ENCODE measurements around the gene DNAJC7. TPM values are rescaled to one million over a fixed set of nuclear protein-coding genes. Genes with fewer than 3 reads are reported as not detected.
"Not testable (repeated sequence)": the region's sequence is repeated elsewhere in the genome, so short reads cannot be mapped to it uniquely, and the experiment has no call there.

DNAJC7 gene
- total RNA-seq, 3 donors from 2014 or later = 80.6 to 108 (median 86.7) TPM

GRCh38 chr17:41937970-41938954 is 79.0 kb downstream of the DNAJC7 start:
- intact Hi-C loops (cut with DNase I, micrococcal nuclease) = no loop called here

GRCh38 chr17:41935641-41936040 is 81.6 kb downstream of the DNAJC7 start:
- DNase-seq (no peak), ATAC-seq (no peak)

More at GRCh38 chr17:41937970-41938954, 79.0 kb downstream of the DNAJC7 start:
- no peak for TF ChIP-seq CTCF (IDR thresholded peaks at IDR 0.05)
- no peak overlapping the region for H3K4me3 ChIP-seq
- no peak for ATAC-seq
- H3K4me1 ChIP-seq (ENCODE audit: low read depth) = no peaks in the 10 kb centered on the region
- H3K9me3 ChIP-seq = no peaks in the 10 kb centered on the region
- no peaks in the 10 kb centered on the region for H3K36me3 ChIP-seq (ENCODE audit: low read depth)
- DNase-seq = no peak

GRCh38 chr17:41932816-41933389 is 84.3 kb downstream of the DNAJC7 start:
- DNase-seq = no peak
- Histone ChIP-seq H3K4me1 (ENCODE audit: low read depth) (peaks cover 11% of the 10 kb centered on the region), H3K9me3 (no peaks in the 10 kb centered on the region), H3K4me3 (no peak overlapping the region), H3K36me3 (ENCODE audit: low read depth) (no peaks in the 10 kb centered on the region)
- intact Hi-C loops (cut with DNase I, micrococcal nuclease) = no loop called here
- TF ChIP-seq CTCF (IDR thresholded peaks at IDR 0.05) = no peak
- ATAC-seq = no peak

More at GRCh38 chr17:41935641-41936040, 81.6 kb downstream of the DNAJC7 start:
- H3K9me3 ChIP-seq = no peaks in the 10 kb centered on the region
- intact Hi-C loops (cut with DNase I, micrococcal nuclease) = no loop called here
- no peak for TF ChIP-seq CTCF (IDR thresholded peaks at IDR 0.05)
- H3K36me3 ChIP-seq (ENCODE audit: low read depth) = no peaks in the 10 kb centered on the region
- H3K4me3 ChIP-seq = no peak overlapping the region
- no peaks in the 10 kb centered on the region for H3K4me1 ChIP-seq (ENCODE audit: low read depth)

GRCh38 chr17:41931715-41932114 is 85.5 kb downstream of the DNAJC7 start:
- H3K4me1 ChIP-seq (ENCODE audit: low read depth) = peaks cover 11% of the 10 kb centered on the region
- H3K36me3 ChIP-seq (ENCODE audit: low read depth); intact Hi-C loops (cut with DNase I, micrococcal nuclease); ATAC-seq; H3K9me3 ChIP-seq; DNase-seq; H3K4me3 ChIP-seq: not testable (repeated sequence)

- H3K9me3 ChIP-seq; H3K4me3 ChIP-seq; ATAC-seq; intact Hi-C loops (cut with DNase I, micrococcal nuclease); H3K36me3 ChIP-seq (ENCODE audit: low read depth): not testable (repeated sequence)
- peaks cover 18% of the 10 kb centered on the region for H3K4me1 ChIP-seq (ENCODE audit: low read depth)
- peak in 1 of 3 donors; percentile 37 for DNase-seq
Observed at GRCh38 chr17:41930833-41931156, 86.4 kb downstream of the DNAJC7 start.

GRCh38 chr17:41930009-41930832 is 87.0 kb downstream of the DNAJC7 start, which contains the start of gene ODAD4:
ODAD4 (plus strand) TSS chr17:41930617; CDS start chr17:41930724, 107 bp downstream.
- Histone ChIP-seq H3K4me1 (ENCODE audit: low read depth) (peaks cover 22% of the 10 kb centered on the region), H3K9me3 (no peaks in the 10 kb centered on the region), H3K36me3 (ENCODE audit: low read depth) (no peaks in the 10 kb centered on the region), H3K4me3 (peak within 1 kb of the TSS; percentile 24)
- intact Hi-C loops (cut with DNase I, micrococcal nuclease) = no loop called here
- DNase-seq (peak; percentile 97 to 98 (median 98)), ATAC-seq (peak; percentile 99)
- peak; percentile 20 for TF ChIP-seq CTCF (IDR thresholded peaks at IDR 0.05)

All from mucosa of descending colon (tissue), 3 donors.